ENCODE results near the gene CHMP2B.

Gene CHMP2B

GRCh38 chr3:87248831-87249230 is 21.7 kb downstream of the CHMP2B start:
- no peaks in the 10 kb centered on the region for H4K20me1 ChIP-seq (ENCODE audit: insufficient read depth, low read length)
- H3K27ac ChIP-seq (ENCODE audit: low read length) = no peak overlapping the region
- H3K9ac ChIP-seq (ENCODE audit: low read length) = no peak overlapping the region
- H3K27me3 ChIP-seq (ENCODE audit: low read depth, low read length) = no peaks in the 10 kb centered on the region
- TF ChIP-seq CTCF (IDR thresholded peaks at IDR 0.05; ENCODE audit: low read depth, low read length) (no peak), EZH2phosphoT487 (IDR thresholded peaks at IDR 0.05; ENCODE audit: low read depth) (no peak)
- no peak overlapping the region for H2AFZ ChIP-seq (ENCODE audit: low read depth, low read length)
- H3K4me1 ChIP-seq (ENCODE audit: low read length) = no peaks in the 10 kb centered on the region
- no peak overlapping the region for H3K4me3 ChIP-seq (ENCODE audit: low read length)
- H3K79me2 ChIP-seq (ENCODE audit: low read length) = no peaks in the 10 kb centered on the region
- H3K9me3 ChIP-seq (ENCODE audit: insufficient read depth, low read length) = no peaks in the 10 kb centered on the region
- peaks cover 19% of the 10 kb centered on the region for H3K36me3 ChIP-seq (replicated peaks; ENCODE audit: low read depth, low read length)
- H3K4me2 ChIP-seq (ENCODE audit: low read length) = no peak overlapping the region

GRCh38 chr3:87250009-87250408 is 22.9 kb downstream of the CHMP2B start:
- H3K36me3 ChIP-seq (replicated peaks; ENCODE audit: low read depth, low read length) = peaks cover 24% of the 10 kb centered on the region
- no peak overlapping the region for H3K27ac ChIP-seq (ENCODE audit: low read length)
- H3K79me2 ChIP-seq (ENCODE audit: low read length) = no peaks in the 10 kb centered on the region
- no peak for TF ChIP-seq EZH2phosphoT487 (IDR thresholded peaks at IDR 0.05; ENCODE audit: low read depth)
- no peak for TF ChIP-seq CTCF (IDR thresholded peaks at IDR 0.05; ENCODE audit: low read depth, low read length)
- H2AFZ ChIP-seq (ENCODE audit: low read depth, low read length) = no peak overlapping the region
- no peak overlapping the region for H3K4me2 ChIP-seq (ENCODE audit: low read length)
- no peaks in the 10 kb centered on the region for H3K9me3 ChIP-seq (ENCODE audit: insufficient read depth, low read length)
- H3K4me1 ChIP-seq (ENCODE audit: low read length) = no peaks in the 10 kb centered on the region
- no peaks in the 10 kb centered on the region for H4K20me1 ChIP-seq (ENCODE audit: insufficient read depth, low read length)
- H3K27me3 ChIP-seq (ENCODE audit: low read depth, low read length) = no peaks in the 10 kb centered on the region
- no peak overlapping the region for H3K9ac ChIP-seq (ENCODE audit: low read length)
- H3K4me3 ChIP-seq (ENCODE audit: low read length) = no peak overlapping the region

- H3K4me2 ChIP-seq (ENCODE audit: low read length) = peak overlapping the region; percentile 60
- H4K20me1 ChIP-seq (ENCODE audit: insufficient read depth, low read length) = no peaks in the 10 kb centered on the region
- no peaks in the 10 kb centered on the region for H3K9me3 ChIP-seq (ENCODE audit: insufficient read depth, low read length)
- H2AFZ ChIP-seq (ENCODE audit: low read depth, low read length) = 0 out of 2 replicates have a peak overlapping the region, but pooled peaks have one; percentile 10
- no peaks in the 10 kb centered on the region for H3K79me2 ChIP-seq (ENCODE audit: low read length)
- peaks cover 7% of the 10 kb centered on the region for H3K4me1 ChIP-seq (ENCODE audit: low read length)
- peak overlapping the region; percentile 22; the same call in 1 of the 2 replicates for H3K9ac ChIP-seq (ENCODE audit: low read length)
- H3K27ac ChIP-seq (ENCODE audit: low read length) = no peak overlapping the region
- H3K36me3 ChIP-seq (replicated peaks; ENCODE audit: low read depth, low read length) = peaks cover 3% of the 10 kb centered on the region
- H3K27me3 ChIP-seq (ENCODE audit: low read depth, low read length) = no peaks in the 10 kb centered on the region
- TF ChIP-seq EZH2phosphoT487 (IDR thresholded peaks at IDR 0.05; ENCODE audit: low read depth) (no peak), CTCF (IDR thresholded peaks at IDR 0.05; ENCODE audit: low read depth, low read length) (peak; percentile 90)
- peak overlapping the region; percentile 40 for H3K4me3 ChIP-seq (ENCODE audit: low read length)
Observed at GRCh38 chr3:87260270-87260669, 33.2 kb downstream of the CHMP2B start.

GRCh38 chr3:87261925-87262324 is 34.8 kb downstream of the CHMP2B start:
- Histone ChIP-seq H3K9ac (ENCODE audit: low read length) (no peak overlapping the region), H3K36me3 (replicated peaks; ENCODE audit: low read depth, low read length) (no peaks in the 10 kb centered on the region), H3K4me2 (ENCODE audit: low read length) (no peak overlapping the region), H4K20me1 (ENCODE audit: insufficient read depth, low read length) (no peaks in the 10 kb centered on the region), H3K4me1 (ENCODE audit: low read length) (peaks cover 7% of the 10 kb centered on the region), H3K79me2 (ENCODE audit: low read length) (no peaks in the 10 kb centered on the region), H3K27ac (ENCODE audit: low read length) (no peak overlapping the region), H3K9me3 (ENCODE audit: insufficient read depth, low read length) (no peaks in the 10 kb centered on the region), H3K27me3 (ENCODE audit: low read depth, low read length) (no peaks in the 10 kb centered on the region), H2AFZ (ENCODE audit: low read depth, low read length) (no peak overlapping the region), H3K4me3 (ENCODE audit: low read length) (no peak overlapping the region)
- no peak for TF ChIP-seq CTCF (IDR thresholded peaks at IDR 0.05; ENCODE audit: low read depth, low read length)
- TF ChIP-seq EZH2phosphoT487 (IDR thresholded peaks at IDR 0.05; ENCODE audit: low read depth) = no peak

Data from OCI-LY3 (cell line).